HepG2 (cell line): Measurements from ENCODE around the gene NLGN2. TPM values are rescaled to one million over a fixed set of nuclear protein-coding genes. Genes with fewer than 3 reads are reported as not detected.

Experiments
- BCL3 ChIP-seq: sonication (generic); formaldehyde crosslinking; IDR thresholded peaks from 2 replicates; pipeline ENCODE4 v1.5.1; 2020; ENCODE audit warnings: mild to moderate bottlenecking, missing genetic modification reagents, moderate library complexity
- DMAP1 ChIP-seq: IDR thresholded peaks from 2 replicates; pipeline ENCODE4 v1.6.1; 2016
- EED ChIP-seq: sonication (generic); formaldehyde crosslinking; IDR thresholded peaks from 2 replicates; pipeline ENCODE4 v1.5.0; 2020; ENCODE audit warnings: mild to moderate bottlenecking, missing genetic modification reagents
- ETV5 ChIP-seq: IDR thresholded peaks from 2 replicates; pipeline ENCODE4 v1.6.1; 2018; ENCODE audit warnings: missing biosample characterization, missing genetic modification reagents, inconsistent platforms, borderline replicate concordance
- GFI1 ChIP-seq: sonication (generic); formaldehyde crosslinking; IDR thresholded peaks from 2 replicates; pipeline ENCODE4 v1.5.0; 2020; ENCODE audit warnings: missing genetic modification reagents, mild to moderate bottlenecking, borderline replicate concordance
- HMG20A ChIP-seq: IDR thresholded peaks from 2 replicates; pipeline ENCODE4 v1.6.1; 2016; ENCODE audit warnings: borderline replicate concordance
- HMGXB4 ChIP-seq, 2 experiments: sonication (generic) in 1 of 2; formaldehyde crosslinking in 1 of 2; IDR thresholded peaks; 2 replicates each; pipeline versions ENCODE4 v1.4.0 to v1.6.1; 2018 to 2020; ENCODE audit warnings: missing genetic modification reagents in 2 of 2, borderline replicate concordance in 1 of 2, low read depth in 1 of 2, mild to moderate bottlenecking in 1 of 2, missing biosample characterization in 1 of 2
- HNF4A ChIP-seq: sonication (generic); formaldehyde crosslinking; IDR thresholded peaks from 2 replicates; pipeline ENCODE4 v1.4.0; 2020; ENCODE audit warnings: missing genetic modification reagents
- KDM5A ChIP-seq: fragments of 200-600 bp; sonication (generic); IDR thresholded peaks from 2 replicates; pipeline ENCODE4 v1.7.0; 2018; ENCODE audit warnings: antibody characterized with exemption, mild to moderate bottlenecking, low read length, borderline replicate concordance
- MAF1 ChIP-seq: sonication (generic); formaldehyde crosslinking; IDR thresholded peaks from 2 replicates; pipeline ENCODE4 v1.5.0; 2020; ENCODE audit warnings: missing genetic modification reagents, borderline replicate concordance
- MAFF ChIP-seq: IDR thresholded peaks from 2 replicates; pipeline ENCODE4 v1.6.1; 2011; ENCODE audit warnings: low read depth, low read length, improper control_type of control experiment
- MAFK ChIP-seq, 2 experiments: IDR thresholded peaks in 1 of 2; conservative IDR thresholded peaks in 1 of 2; 2 replicates each; pipeline ENCODE4 v1.6.1; 2011; ENCODE audit warnings: improper control_type of control experiment in 2 of 2, low read length in 2 of 2
- MTA1 ChIP-seq: sonication (generic); formaldehyde crosslinking; IDR thresholded peaks from 2 replicates; pipeline ENCODE4 v1.4.0; 2020; ENCODE audit warnings: missing genetic modification reagents, mild to moderate bottlenecking, borderline replicate concordance
- POGZ ChIP-seq: sonication (generic); formaldehyde crosslinking; IDR thresholded peaks from 2 replicates; pipeline ENCODE4 v1.4.0; 2020; ENCODE audit warnings: mild to moderate bottlenecking, missing genetic modification reagents
- RBM22 ChIP-seq: fragments of 200-400 bp; formaldehyde crosslinking; optimal IDR thresholded peaks from 2 replicates; pipeline ENCODE3; 2017; ENCODE audit warnings: mild to moderate bottlenecking, low read length, moderate library complexity
- RFXANK ChIP-seq: IDR thresholded peaks from 2 replicates; pipeline ENCODE4 v1.6.1; 2016
- SIN3A ChIP-seq: IDR thresholded peaks from 2 replicates; pipeline ENCODE4 v1.6.1; 2011; ENCODE audit warnings: low read depth, mild to moderate bottlenecking, control low read depth, low read length, borderline replicate concordance
- TFDP2 ChIP-seq: sonication (generic); formaldehyde crosslinking; IDR thresholded peaks from 2 replicates; pipeline ENCODE4 v1.4.0; 2020; ENCODE audit warnings: missing genetic modification reagents
- THAP8 ChIP-seq: sonication (generic); formaldehyde crosslinking; IDR thresholded peaks from 2 replicates; pipeline ENCODE4 v1.5.1; 2020; ENCODE audit warnings: missing genetic modification reagents, mild to moderate bottlenecking, borderline replicate concordance
- TOPORS ChIP-seq: sonication (generic); formaldehyde crosslinking; IDR thresholded peaks from 2 replicates; pipeline ENCODE4 v1.8.0; 2023; ENCODE audit warnings: mild to moderate bottlenecking, missing genetic modification reagents
- TSC22D2 ChIP-seq: sonication (generic); formaldehyde crosslinking; IDR thresholded peaks from 2 replicates; pipeline ENCODE4 v1.5.1; 2020; ENCODE audit warnings: missing genetic modification reagents, mild to moderate bottlenecking, borderline replicate concordance
- ZC3H13 ChIP-seq: sonication (generic); formaldehyde crosslinking; IDR thresholded peaks from 2 replicates; pipeline ENCODE4 v1.8.1; 2023; ENCODE audit warnings: mild to moderate bottlenecking, missing genetic modification reagents, moderate library complexity
- ZNF547 ChIP-seq: sonication (generic); formaldehyde crosslinking; IDR thresholded peaks from 2 replicates; pipeline ENCODE4 v1.5.1; 2020; ENCODE audit warnings: mild to moderate bottlenecking, missing genetic modification reagents
- ZNF691 ChIP-seq: sonication (generic); formaldehyde crosslinking; IDR thresholded peaks from 2 replicates; pipeline ENCODE4 v1.4.0; 2020; ENCODE audit warnings: missing genetic modification reagents, low read depth, mild to moderate bottlenecking, borderline replicate concordance
- ZNF816 ChIP-seq: sonication (generic); formaldehyde crosslinking; IDR thresholded peaks from 2 replicates; pipeline ENCODE4 v1.8.0; 2022; ENCODE audit warnings: missing genetic modification reagents, mild to moderate bottlenecking, borderline replicate concordance
- polyA plus RNA-seq, 8 experiments: library from polyadenylated mRNA; depleted of rRNA in 3 of 8; stranded (reverse) in 7 of 8; unstranded in 1 of 8; fragments of >200 nt; fragmentation: Illumina TruSeq in 4 of 8; extraction: Trizol in 4 of 8; gene quantifications; 2 replicates each; pipeline versions ENCODE4 v1.2.1 to v1.2.3, GENCODE V29; 2011 to 2016; ENCODE audit warnings: low read depth in 4 of 8, missing spikeins in 1 of 8, mixed read lengths in 1 of 8; ENCODE audit not compliant: insufficient read depth in 1 of 8
- total RNA-seq, 5 experiments: library from RNA; depleted of rRNA; stranded (reverse); fragments of >200 nt; fragmentation: Illumina TruSeq; extraction: Trizol; gene quantifications; 2 replicates each; pipeline ENCODE4 v1.2.3, GENCODE V29; 2016; ENCODE audit warnings: low read depth in 1 of 5
- TF ChIP-seq, protein P1 (sequence below): sonication (generic); formaldehyde crosslinking; IDR thresholded peaks from 2 replicates; pipeline ENCODE4 v1.5.0; 2020; ENCODE audit warnings: missing genetic modification reagents, mild to moderate bottlenecking, borderline replicate concordance

The NLGN2 gene
- total and polyA plus RNA-seq, 2 of the 13 experiments (the other 11 are each of a cell fraction or from before 2014, with no cell fraction given), result 1.9 to 11.0 TPM

DNA sequence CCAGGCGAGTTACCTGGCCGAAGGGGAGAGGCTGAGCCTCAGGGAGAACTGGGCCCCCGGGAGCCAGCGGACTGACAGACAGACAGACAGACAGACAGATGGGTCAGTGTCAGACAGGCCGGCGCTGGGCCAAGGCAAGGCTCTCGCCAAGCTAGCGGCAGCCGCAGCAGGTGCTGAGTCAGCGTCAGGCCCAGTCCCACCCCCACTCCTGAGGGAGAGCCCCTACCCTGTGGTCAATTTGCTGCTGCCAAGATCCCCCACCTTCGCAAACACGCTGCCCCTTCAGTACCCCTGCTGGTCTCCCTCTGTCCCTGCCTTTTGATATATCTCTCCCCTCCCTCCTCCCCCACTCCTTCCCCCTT lies 33.2 kb downstream of the NLGN2 start (continued):
- no peak for TF ChIP-seq MAF1 (CRISPR knock-in tag)
- no peak for TF ChIP-seq MTA1 (CRISPR knock-in tag)
- TF ChIP-seq ZC3H13 (CRISPR knock-in tag), result 0 out of 2 replicates have a peak, but pooled peaks have one; percentile 49
- TF ChIP-seq RBM22, result no peak
- TF ChIP-seq THAP8 (CRISPR knock-in tag), result no peak
- TF ChIP-seq HMG20A (CRISPR knock-in tag), result no peak
- TF ChIP-seq MAFF, result peak; percentile 78
- TF ChIP-seq GFI1 (CRISPR knock-in tag), result no peak
- TF ChIP-seq TSC22D2, result no peak
- TF ChIP-seq HMGXB4 (CRISPR knock-in tag; IDR thresholded peaks at IDR 0.05; ENCODE audit: borderline replicate concordance in 1 of 2, low read depth in 1 of 2), result no peak
- TF ChIP-seq RFXANK (CRISPR knock-in tag), result no peak
- TF ChIP-seq TFDP2 (CRISPR knock-in tag), result no peak
- TF ChIP-seq ETV5, result no peak
- TF ChIP-seq HNF4A (CRISPR knock-in tag), result no peak
- TF ChIP-seq BCL3 (CRISPR knock-in tag), result no peak
- no peak for TF ChIP-seq EED (CRISPR knock-in tag)
- TF ChIP-seq DMAP1 (CRISPR knock-in tag), result no peak
- TF ChIP-seq, protein P1, sequence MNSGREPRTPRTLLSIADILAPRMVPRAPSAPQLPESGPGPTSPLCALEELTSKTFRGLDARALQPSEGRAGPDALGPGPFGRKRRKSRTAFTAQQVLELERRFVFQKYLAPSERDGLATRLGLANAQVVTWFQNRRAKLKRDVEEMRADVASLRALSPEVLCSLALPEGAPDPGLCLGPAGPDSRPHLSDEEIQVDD, result peak; percentile 8; the same call in 1 of the 2 replicates
- TF ChIP-seq SIN3A, result no peak
- TF ChIP-seq ZNF547 (CRISPR knock-in tag), result 0 out of 2 replicates have a peak, but pooled peaks have one; percentile 28
- no peak for TF ChIP-seq ZNF816 (CRISPR knock-in tag)
- no peak for TF ChIP-seq ZNF691
- TF ChIP-seq KDM5A, result no peak
- TF ChIP-seq POGZ (CRISPR knock-in tag), result no peak
- TF ChIP-seq MAFK (conservative IDR thresholded peaks at IDR 0.05 in 1 of 2, IDR thresholded peaks at IDR 0.05 in 1 of 2; ENCODE audit: low read length in 2 of 2), result peak; percentile 84 to 90
- TF ChIP-seq TOPORS (CRISPR knock-in tag), result no peak
